ENCODE measurements around the gene WIPI1.

DNA sequence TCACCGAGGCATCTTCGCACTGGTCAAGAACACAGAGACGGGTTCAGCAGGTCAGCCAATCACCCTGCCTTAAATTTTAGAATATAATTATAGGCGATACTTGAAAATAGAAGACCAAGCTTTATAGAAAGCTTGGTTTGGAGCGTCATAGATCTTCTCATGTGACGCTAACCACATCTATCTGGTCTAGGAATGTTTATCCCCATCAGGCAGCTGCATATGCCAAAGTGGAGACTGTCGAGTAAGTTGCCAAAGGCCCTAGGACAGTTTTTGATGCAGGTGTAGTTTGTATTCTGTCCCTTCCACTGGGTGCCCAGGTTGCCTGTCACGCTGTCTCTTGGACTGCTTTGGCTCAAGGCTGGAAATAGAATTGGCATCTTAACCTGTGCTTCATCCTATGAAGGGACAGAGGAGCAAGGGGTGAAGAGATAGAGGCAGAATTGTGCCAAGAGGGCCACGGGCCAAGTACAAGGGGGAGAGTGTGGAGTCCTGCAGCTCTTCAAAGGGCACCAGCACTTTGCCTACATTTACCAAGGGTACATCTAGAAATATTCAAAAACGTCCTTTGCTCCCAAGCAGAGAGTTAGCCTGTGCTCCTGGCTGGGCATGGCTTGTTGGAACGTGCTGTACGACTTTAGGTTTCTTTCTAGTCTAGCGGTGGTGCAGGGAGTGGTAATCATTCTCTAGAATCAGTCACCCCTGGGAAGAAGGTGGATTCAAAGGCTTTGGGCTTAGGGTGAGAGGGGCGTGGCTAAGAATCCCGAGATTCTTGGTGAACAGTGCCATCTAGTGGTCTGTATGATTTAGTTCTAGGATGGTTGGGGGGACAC, 5.3 kb upstream of the WIPI1 start:
- TF ChIP-seq, protein P1, sequence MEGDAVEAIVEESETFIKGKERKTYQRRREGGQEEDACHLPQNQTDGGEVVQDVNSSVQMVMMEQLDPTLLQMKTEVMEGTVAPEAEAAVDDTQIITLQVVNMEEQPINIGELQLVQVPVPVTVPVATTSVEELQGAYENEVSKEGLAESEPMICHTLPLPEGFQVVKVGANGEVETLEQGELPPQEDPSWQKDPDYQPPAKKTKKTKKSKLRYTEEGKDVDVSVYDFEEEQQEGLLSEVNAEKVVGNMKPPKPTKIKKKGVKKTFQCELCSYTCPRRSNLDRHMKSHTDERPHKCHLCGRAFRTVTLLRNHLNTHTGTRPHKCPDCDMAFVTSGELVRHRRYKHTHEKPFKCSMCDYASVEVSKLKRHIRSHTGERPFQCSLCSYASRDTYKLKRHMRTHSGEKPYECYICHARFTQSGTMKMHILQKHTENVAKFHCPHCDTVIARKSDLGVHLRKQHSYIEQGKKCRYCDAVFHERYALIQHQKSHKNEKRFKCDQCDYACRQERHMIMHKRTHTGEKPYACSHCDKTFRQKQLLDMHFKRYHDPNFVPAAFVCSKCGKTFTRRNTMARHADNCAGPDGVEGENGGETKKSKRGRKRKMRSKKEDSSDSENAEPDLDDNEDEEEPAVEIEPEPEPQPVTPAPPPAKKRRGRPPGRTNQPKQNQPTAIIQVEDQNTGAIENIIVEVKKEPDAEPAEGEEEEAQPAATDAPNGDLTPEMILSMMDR (IDR thresholded peaks at IDR 0.05; ENCODE audit: insufficient read depth, low read length) = peak; percentile 32
- TF ChIP-seq, protein P2, sequence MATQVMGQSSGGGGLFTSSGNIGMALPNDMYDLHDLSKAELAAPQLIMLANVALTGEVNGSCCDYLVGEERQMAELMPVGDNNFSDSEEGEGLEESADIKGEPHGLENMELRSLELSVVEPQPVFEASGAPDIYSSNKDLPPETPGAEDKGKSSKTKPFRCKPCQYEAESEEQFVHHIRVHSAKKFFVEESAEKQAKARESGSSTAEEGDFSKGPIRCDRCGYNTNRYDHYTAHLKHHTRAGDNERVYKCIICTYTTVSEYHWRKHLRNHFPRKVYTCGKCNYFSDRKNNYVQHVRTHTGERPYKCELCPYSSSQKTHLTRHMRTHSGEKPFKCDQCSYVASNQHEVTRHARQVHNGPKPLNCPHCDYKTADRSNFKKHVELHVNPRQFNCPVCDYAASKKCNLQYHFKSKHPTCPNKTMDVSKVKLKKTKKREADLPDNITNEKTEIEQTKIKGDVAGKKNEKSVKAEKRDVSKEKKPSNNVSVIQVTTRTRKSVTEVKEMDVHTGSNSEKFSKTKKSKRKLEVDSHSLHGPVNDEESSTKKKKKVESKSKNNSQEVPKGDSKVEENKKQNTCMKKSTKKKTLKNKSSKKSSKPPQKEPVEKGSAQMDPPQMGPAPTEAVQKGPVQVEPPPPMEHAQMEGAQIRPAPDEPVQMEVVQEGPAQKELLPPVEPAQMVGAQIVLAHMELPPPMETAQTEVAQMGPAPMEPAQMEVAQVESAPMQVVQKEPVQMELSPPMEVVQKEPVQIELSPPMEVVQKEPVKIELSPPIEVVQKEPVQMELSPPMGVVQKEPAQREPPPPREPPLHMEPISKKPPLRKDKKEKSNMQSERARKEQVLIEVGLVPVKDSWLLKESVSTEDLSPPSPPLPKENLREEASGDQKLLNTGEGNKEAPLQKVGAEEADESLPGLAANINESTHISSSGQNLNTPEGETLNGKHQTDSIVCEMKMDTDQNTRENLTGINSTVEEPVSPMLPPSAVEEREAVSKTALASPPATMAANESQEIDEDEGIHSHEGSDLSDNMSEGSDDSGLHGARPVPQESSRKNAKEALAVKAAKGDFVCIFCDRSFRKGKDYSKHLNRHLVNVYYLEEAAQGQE (IDR thresholded peaks at IDR 0.05; ENCODE audit: insufficient replicate concordance, low read depth) = no peak

All from HL-60 (cell line).